Measurements from ENCODE around the gene ENDOG. TPM values are rescaled to one million over a fixed set of nuclear protein-coding genes. Genes with fewer than 3 reads are reported as not detected.

The ENDOG gene
- total RNA-seq, 6 donors from 2014 or later = 20.6 to 70.2 (median 28.8) TPM

GRCh38 chr9:128782669-128783068 lies 35.6 kb upstream of the ENDOG start:
- DNase-seq (no peak), ATAC-seq (ENCODE audit: low FRiP score in 2 of 2) (no peak)
- WGBS, 2 donors = 94 to 100% methylated on average over 1 of the region's 1 CpG
- H3K4me1 ChIP-seq = peaks cover 1 to 9% (median 5%) of the 10 kb centered on the region in 4 donors
- no peak overlapping the region for H3K4me3 ChIP-seq
- H3K9me3 ChIP-seq = peaks cover 0 to 7% (median 0%) of the 10 kb centered on the region in 4 donors
- H3K36me3 ChIP-seq = no peaks in the 10 kb centered on the region
- no peaks in the 10 kb centered on the region for H3K27me3 ChIP-seq
- TF ChIP-seq CTCF (IDR thresholded peaks at IDR 0.05) = no peak
- no peak overlapping the region for H3K27ac ChIP-seq

GRCh38 chr9:128785427-128785826 lies 32.9 kb upstream of the ENDOG start:
- no peaks in the 10 kb centered on the region for H3K27me3 ChIP-seq
- no peak overlapping the region for H3K27ac ChIP-seq
- ATAC-seq (ENCODE audit: low FRiP score in 2 of 2) (no peak), DNase-seq (no peak)
- no peak overlapping the region for H3K4me3 ChIP-seq
- H3K36me3 ChIP-seq = peaks cover 0 to 3% (median 2%) of the 10 kb centered on the region in 4 donors
- no peak for TF ChIP-seq EP300 (IDR thresholded peaks at IDR 0.05)
- TF ChIP-seq POLR2A (IDR thresholded peaks at IDR 0.05) = no peak
- no peak for TF ChIP-seq POLR2AphosphoS5 (IDR thresholded peaks at IDR 0.05)
- TF ChIP-seq CTCF (IDR thresholded peaks at IDR 0.05) = no peak
- WGBS, 2 donors = 95 to 97% methylated on average over 6 of the region's 6 CpGs
- peaks cover 13 to 22% (median 13%) of the 10 kb centered on the region in 4 donors for H3K4me1 ChIP-seq
- peaks cover 0 to 7% (median 0%) of the 10 kb centered on the region in 4 donors for H3K9me3 ChIP-seq

GRCh38 chr9:128786681-128787601 lies 31.4 kb upstream of the ENDOG start, which contains the start of gene TBC1D13:
TSS of gene TBC1D13 (plus strand) at chr9:128787253. CDS start at chr9:128787354, 101 bp downstream.
- ATAC-seq (ENCODE audit: low FRiP score in 2 of 2) = peak; percentile 96 to 99

GRCh38 chr9:128787659-128788058 lies 30.6 kb upstream of the ENDOG start:
- TF ChIP-seq POLR2AphosphoS5 (IDR thresholded peaks at IDR 0.05) = no peak
- TF ChIP-seq POLR2A (IDR thresholded peaks at IDR 0.05) = no peak
- no peak for TF ChIP-seq CTCF (IDR thresholded peaks at IDR 0.05)
- no peak for TF ChIP-seq EP300 (IDR thresholded peaks at IDR 0.05)
- Histone ChIP-seq H3K9me3 (no peaks in the 10 kb centered on the region), H3K27ac (peak overlapping the region; percentile 82 to 88 (median 86)), H3K4me3 (peak overlapping the region; percentile 83 to 100 (median 98)), H3K36me3 (peaks cover 10 to 26% (median 23%) of the 10 kb centered on the region in 4 donors), H3K4me1 (peaks cover 13 to 22% (median 13%) of the 10 kb centered on the region in 4 donors), H3K27me3 (no peaks in the 10 kb centered on the region)
- no peak for DNase-seq
- WGBS, 2 donors = 0 to 2% methylated on average over 7 of the region's 7 CpGs
- ATAC-seq (ENCODE audit: low FRiP score in 2 of 2) = peak in 1 of 2 donors; percentile 25

More at GRCh38 chr9:128786681-128787601, 31.4 kb upstream of the ENDOG start, which contains the start of gene TBC1D13:
- H3K27me3 ChIP-seq = no peaks in the 10 kb centered on the region
- H3K36me3 ChIP-seq = peaks cover 4 to 19% (median 16%) of the 10 kb centered on the region in 4 donors
- peaks cover 13 to 22% (median 13%) of the 10 kb centered on the region in 4 donors for H3K4me1 ChIP-seq
- peak within 1 kb of the TSS; percentile 83 to 100 (median 98) for H3K4me3 ChIP-seq
- peak in 2 of 4 donors; percentile 52 to 82 for TF ChIP-seq POLR2A (IDR thresholded peaks at IDR 0.05)
- TF ChIP-seq EP300 (IDR thresholded peaks at IDR 0.05) = peak in 1 of 4 donors; percentile 67
- peak in 2 of 6 experiments; percentile 12 to 25 for TF ChIP-seq CTCF (IDR thresholded peaks at IDR 0.05)
- TF ChIP-seq POLR2AphosphoS5 (IDR thresholded peaks at IDR 0.05) = peak; percentile 62 to 88
- peak within 1 kb of the TSS; percentile 82 to 88 (median 86) for H3K27ac ChIP-seq
- peak; percentile 92 to 98 for DNase-seq
- peaks cover 0 to under 1% (median 0%) of the 10 kb centered on the region in 4 donors for H3K9me3 ChIP-seq
- WGBS, 2 donors = 12 to 30% methylated on average over 15 to 44 of the region's 64 CpGs
